Neural cell (in vitro differentiated cells): ENCODE measurements around the gene LIPC.

Experiments used
- CTCF ChIP-seq: fragments of 450-650 bp; IDR thresholded peaks from 2 replicates; pipeline ENCODE4 v1.5.1; 2014; ENCODE audit warnings: antibody characterized with exemption, mild to moderate bottlenecking, moderate library complexity; ENCODE audit not compliant: poor library complexity, severe bottlenecking
- EZH2 ChIP-seq: fragments of 200-600, 300-800 bp; shearing (Covaris generic), sonication (generic); IDR thresholded peaks from 2 replicates; pipeline ENCODE4 v1.6.1; 2014; ENCODE audit warnings: antibody characterized with exemption, low read length, borderline replicate concordance, mild to moderate bottlenecking; ENCODE audit not compliant: insufficient read depth, poor library complexity, severe bottlenecking

GRCh38 chr15:58552505-58553364 lies 120.9 kb downstream of the LIPC start:
- TF ChIP-seq CTCF (no peak), EZH2 (no peak)
